HG02759 (cell line): ENCODE measurements around the gene CHST8.
"Not testable (repeated sequence)": the region's sequence is repeated elsewhere in the genome, so short reads cannot be mapped to it uniquely, and the experiment has no call there.

Experiments
- ATAC-seq: cut with Tn5 transposase; IDR thresholded peaks from one replicate; pipeline ENCODE4 v1.9.1; 2021; ENCODE audit warnings: mild to moderate bottlenecking, moderate library complexity; ENCODE audit not compliant: unreplicated experiment

The CHST8 gene

GRCh38 chr19:33618363-33618762, 3.4 kb upstream of the CHST8 start:
- not testable (repeated sequence) for ATAC-seq

- no peak for ATAC-seq
Measured at GRCh38 chr19:33618884-33619283, 2.9 kb upstream of the CHST8 start.

GRCh38 chr19:33620611-33621010, 1.1 kb upstream of the CHST8 start:
- no peak for ATAC-seq

- no peak for ATAC-seq
Measured at GRCh38 chr19:33621065-33621785, 528 bp upstream of the CHST8 start.

- ATAC-seq = no peak
Measured at GRCh38 chr19:33622505-33622808, 704 bp downstream of the CHST8 start.

GRCh38 chr19:33622809-33623511, 1.2 kb downstream of the CHST8 start:
- no peak for ATAC-seq

- ATAC-seq = no peak
Measured at GRCh38 chr19:33624586-33624985, 2.8 kb downstream of the CHST8 start.

GRCh38 chr19:33627526-33627925, 5.8 kb downstream of the CHST8 start:
- ATAC-seq = no peak

GRCh38 chr19:33627962-33628839, 6.4 kb downstream of the CHST8 start:
- ATAC-seq = no peak

GRCh38 chr19:33628921-33629825, 7.4 kb downstream of the CHST8 start:
- ATAC-seq = no peak

GRCh38 chr19:33629826-33630375, 8.1 kb downstream of the CHST8 start:
- ATAC-seq = no peak

GRCh38 chr19:33630880-33631608, 9.3 kb downstream of the CHST8 start:
- ATAC-seq = no peak

- no peak for ATAC-seq
Measured at GRCh38 chr19:33631609-33631973, 9.8 kb downstream of the CHST8 start.

GRCh38 chr19:33634361-33635091, 12.8 kb downstream of the CHST8 start:
- no peak for ATAC-seq

- ATAC-seq = no peak
Measured at GRCh38 chr19:33638167-33639034, 16.6 kb downstream of the CHST8 start.

- ATAC-seq = no peak
Measured at GRCh38 chr19:33639035-33639681, 17.4 kb downstream of the CHST8 start.

- no peak for ATAC-seq
Measured at GRCh38 chr19:33640773-33641172, 19.0 kb downstream of the CHST8 start.

- no peak for ATAC-seq
Measured at GRCh38 chr19:33641261-33641660, 19.5 kb downstream of the CHST8 start.
